Stimulated activated naive CD8-positive, alpha-beta T cell treated with anti-CD3 and anti-CD28 coated beads, Interleukin-15, Interleukin-2, amounts not matched to agents 100 U/mL and 50 U/mL, for 24 hours (primary cell): ENCODE results near the gene ERBB4.

Experiments
- ATAC-seq: fragments of 150-1000 bp; cut with Tn5 transposase; one replicate; pipeline ENCODE4 v1.10.0; 2021
- DNase-seq: peaks from one replicate; pipeline ENCODE4 v3.0.0; 2021

Gene ERBB4

DNA sequence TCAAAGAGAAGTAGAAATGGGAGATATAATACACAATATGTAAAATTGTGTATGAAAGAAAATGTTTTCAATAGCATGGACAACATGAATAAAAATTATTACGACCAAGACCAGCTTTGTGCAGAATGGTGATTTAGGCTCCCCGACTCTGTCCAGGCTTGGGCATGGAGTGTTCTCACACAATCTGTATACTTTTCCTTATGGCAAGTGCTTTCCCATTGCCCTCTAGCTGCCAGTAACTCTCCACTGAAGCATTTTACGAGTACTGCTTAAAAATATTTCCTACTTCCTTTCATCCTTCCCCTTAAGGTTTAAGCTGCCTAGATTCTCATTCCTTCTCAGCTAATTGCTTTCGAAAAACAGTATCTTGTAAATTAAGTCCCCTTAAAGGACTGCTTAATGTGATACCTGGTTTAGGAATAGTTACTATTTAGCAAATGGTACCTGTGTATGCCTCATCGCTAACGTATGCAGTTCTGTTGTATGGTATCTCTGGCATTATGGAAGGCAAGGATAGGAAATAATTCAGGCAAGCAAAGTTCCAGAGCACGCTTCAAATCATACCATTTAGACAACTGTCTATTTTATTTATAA, 714.6 kb downstream of the ERBB4 start:
- ATAC-seq (no peak), DNase-seq (no peak)

DNA sequence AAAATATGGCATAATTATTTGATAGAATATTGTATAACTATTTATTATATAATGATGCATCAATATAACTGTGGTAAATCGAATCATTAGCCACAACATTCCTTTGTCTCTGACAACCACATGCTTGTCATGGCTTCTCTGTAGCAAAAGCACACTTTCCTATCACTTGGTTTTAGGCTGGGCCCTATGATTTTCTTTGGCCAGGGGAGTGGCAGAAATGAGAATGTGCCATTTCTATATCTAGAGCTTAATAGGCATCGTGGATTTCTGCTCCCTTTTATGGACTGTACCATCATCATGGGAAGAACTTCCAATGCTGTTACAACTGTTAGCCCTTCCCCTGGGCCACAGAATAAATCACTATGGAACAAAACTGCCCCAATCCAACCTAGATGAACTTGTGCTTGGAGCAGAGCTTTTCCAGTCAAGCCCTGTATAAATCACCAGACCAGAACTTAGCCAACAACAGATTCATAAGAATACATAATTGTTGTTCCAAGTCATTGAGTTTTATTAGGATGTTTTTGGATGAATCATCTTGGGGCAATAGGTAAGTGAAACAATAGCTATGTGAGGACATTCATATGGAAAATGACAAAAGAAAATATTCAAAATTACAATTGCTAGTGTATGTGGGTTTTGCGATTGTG, 715.8 kb downstream of the ERBB4 start:
- ATAC-seq, result no peak
- no peak for DNase-seq

DNA sequence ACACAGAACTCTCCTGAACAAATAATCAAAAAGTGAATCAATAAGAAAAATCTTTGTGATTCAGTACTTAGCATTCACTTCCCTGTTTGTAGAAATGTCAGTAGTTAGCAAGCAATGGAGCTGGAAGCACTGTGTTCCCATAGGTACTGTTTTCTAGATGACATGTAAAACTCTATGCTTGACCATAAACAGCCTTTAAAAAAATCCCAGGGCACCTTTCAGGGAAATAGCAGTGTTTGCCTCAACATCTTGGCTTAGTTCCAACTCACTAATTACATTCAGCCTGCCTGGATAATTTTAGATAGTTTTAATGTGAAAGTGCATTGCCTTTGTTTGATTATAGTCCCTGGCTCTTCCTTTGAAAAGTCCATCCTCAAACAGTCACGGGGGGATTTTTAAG, 721.8 kb downstream of the ERBB4 start:
- ATAC-seq, result no peak

DNA sequence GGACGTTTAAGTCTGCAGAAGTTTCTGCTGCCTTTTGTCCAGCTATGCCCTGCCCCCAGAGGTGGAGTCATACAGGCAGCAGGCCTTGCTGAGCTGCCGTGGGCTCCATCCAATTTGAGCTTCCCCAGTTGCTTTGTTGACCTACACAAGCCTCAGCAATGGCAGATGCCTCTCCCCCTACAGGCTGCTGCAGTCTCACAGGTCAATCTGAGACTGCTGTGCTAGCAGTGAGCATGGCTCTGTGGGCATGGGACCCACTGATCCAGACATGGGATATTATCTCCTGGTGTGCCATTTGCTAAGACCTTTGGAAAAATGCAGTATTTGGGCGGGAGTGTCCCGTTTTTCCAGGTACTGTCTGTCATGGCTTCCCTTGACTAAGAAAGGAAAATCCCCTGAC, 726.0 kb downstream of the ERBB4 start:
- DNase-seq (no peak), ATAC-seq (no peak)

More for the DNA sequence above, 721.8 kb downstream of the ERBB4 start:
- DNase-seq, result no peak

DNA sequence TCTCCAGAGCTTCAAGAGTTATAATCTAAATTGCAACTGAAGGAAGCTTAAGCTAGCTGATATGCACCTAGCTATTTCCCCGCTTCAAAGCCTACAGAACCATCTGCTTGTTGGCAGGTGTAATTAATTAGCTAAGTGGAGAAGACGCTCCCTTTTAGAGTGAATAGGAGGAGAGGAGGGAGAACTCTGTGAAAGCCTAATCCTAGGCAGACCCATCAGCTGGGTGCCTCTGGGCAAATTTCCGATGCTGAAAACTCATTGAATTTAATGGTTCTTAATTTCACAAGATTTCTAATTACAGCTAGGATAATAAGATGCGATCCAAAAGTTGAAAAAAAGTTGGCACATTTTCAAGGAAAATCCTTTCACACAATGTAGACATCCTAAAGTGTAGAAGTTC, 735.9 kb downstream of the ERBB4 start:
- ATAC-seq (no peak), DNase-seq (no peak)

DNA sequence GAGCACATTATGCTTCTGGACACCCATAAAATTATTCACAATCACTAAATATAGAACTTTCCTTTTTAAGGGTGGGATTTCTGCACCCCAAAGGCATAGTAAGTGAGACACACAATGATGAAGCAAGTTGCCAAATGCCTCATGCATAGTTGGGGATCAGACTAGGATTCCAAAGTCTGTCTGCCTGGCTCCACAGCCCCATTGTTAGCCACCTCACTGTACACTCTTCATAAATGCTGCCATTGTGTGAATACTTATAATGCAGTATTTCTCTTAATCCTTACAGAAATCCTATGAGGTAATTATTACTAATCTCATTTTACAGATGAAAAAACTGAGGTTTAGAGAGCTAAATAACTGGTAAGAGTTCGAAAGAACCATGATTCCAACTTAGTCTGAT, 738.6 kb downstream of the ERBB4 start:
- DNase-seq, result no peak

DNA sequence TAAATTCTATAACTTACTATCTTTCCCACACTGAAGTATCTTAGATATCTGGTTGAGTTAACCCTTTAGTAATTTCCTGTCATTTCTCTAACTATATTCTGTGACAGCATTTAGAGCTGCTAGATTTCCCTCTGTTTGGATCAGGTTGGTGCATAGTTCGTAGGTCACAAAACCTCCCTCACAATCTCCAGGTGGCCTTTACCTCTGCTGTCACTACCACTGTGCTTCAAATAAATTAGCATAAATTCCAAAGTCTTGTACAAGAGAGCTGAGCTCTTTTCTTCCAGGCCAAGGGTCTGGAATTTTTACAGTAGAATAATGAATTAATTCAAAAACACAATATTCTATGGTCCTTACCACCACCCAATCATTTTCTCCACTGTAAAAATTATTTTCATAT, 739.7 kb downstream of the ERBB4 start:
- ATAC-seq, result no peak
- no peak for DNase-seq

More for the DNA sequence above, 738.6 kb downstream of the ERBB4 start:
- no peak for ATAC-seq

DNA sequence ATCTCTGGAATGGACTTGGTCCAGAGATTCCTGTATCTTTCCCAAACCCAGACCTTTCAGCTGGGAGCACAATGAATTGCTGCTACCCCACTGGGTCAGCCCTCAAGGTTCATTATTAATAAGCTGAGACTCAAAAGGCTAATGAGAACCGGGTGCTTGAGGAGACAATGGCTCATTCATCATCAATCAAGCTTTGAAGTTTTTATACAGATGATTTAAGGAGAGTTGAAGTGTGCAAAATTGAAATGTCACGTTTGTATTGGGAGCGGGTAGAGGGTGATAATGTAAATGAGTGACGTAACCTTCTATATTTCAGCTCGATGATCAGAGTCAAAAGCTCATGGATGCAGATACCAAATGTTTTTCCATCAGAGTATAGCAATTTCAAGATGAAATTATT, 744.9 kb downstream of the ERBB4 start:
- ATAC-seq (no peak), DNase-seq (no peak)

DNA sequence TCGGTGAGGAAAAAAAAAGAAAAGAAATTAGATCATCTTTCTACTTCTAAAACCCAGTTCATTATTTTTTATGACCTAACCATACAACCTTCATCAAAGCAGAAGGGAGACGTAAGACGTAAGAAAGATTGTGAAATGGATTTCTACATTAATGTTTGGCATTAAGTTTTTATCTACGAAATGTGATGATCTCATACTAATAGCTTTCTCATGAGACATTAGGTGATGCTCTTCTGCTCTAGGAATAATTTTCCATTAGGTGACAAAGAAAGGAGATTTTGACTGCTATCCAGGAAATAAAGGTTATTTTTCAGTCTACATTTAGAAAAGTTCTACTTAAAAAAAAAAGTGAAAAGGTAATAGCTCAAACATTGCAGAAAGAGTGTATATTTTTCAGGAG, 748.6 kb downstream of the ERBB4 start:
- DNase-seq, result no peak
- ATAC-seq, result no peak

DNA sequence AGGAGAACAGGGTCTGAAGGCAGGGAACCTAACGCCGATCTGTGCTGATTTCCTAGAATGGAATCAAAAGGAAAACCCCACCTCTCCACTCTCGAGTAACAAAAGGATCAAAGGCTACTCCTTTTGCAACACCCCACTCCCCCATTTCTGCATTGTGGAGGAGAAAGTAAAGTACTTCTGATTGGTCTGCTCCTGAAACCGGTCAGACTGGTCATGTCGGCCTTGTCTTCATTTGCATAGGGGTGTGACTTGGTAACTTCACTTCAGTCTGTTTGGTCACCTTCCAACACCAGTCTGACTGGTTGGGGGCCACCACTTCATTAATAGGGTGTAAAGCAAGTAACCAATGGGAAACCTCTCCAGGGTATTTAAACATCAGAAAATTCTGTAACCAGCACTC, 771.9 kb downstream of the ERBB4 start:
- DNase-seq (no peak), ATAC-seq (no peak)

DNA sequence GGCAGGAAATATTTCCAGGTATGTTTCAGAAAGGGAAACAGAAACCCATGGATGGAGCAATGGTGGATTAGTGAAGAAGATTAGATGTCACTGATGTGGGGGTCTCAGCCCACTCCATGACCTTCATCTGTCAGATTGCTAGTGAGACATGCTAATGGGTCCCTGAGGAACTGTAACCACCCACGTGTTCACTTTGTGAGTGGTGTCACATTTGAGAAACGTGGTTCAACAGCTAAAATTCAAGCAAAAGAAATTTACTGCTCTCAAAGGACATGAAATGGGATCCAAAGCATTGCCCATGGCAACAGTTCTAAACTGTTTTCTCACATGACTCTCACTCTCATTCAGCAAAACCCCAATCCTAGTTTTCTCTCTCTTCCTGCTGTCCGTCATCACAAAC, 776.1 kb downstream of the ERBB4 start:
- ATAC-seq (no peak), DNase-seq (no peak)

DNA sequence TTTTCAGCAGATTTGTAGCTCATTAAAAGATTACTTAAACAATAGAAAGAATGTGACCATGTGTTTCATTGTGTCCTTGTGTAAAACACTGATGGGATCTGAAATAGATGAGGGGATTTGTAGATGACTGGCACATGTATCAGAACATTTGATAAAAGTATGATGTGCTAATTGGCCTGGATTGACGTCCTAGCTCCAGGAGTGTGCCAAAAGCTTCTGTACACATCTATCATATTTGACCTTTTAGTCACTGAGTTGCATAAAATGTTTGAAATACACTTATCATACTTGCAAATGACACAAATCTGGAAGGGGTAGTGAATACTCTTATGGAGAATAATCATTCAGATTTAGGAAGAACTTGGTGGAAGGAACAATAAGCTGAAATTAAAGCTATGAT, 778.5 kb downstream of the ERBB4 start:
- DNase-seq, result no peak
- no peak for ATAC-seq

DNA sequence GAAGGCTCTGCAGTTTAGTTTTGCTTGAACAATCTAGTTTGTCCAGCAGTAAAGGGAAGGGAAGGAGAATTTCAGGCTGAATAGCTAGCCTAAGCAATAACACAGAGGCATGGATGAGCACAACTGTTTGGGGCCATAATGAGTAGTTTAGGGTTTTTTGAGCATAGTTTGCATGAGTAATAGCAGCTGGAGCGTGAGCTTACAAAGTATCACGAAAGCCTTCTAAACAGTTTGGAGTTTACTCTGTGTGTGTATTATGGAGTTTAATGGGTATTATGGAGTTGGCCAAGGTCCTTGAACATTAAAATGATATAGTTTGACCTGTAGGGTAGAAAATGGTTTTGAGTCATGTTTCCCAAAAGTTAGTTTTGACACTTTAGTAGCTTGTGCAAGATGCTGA, 782.3 kb downstream of the ERBB4 start:
- ATAC-seq (no peak), DNase-seq (no peak)

DNA sequence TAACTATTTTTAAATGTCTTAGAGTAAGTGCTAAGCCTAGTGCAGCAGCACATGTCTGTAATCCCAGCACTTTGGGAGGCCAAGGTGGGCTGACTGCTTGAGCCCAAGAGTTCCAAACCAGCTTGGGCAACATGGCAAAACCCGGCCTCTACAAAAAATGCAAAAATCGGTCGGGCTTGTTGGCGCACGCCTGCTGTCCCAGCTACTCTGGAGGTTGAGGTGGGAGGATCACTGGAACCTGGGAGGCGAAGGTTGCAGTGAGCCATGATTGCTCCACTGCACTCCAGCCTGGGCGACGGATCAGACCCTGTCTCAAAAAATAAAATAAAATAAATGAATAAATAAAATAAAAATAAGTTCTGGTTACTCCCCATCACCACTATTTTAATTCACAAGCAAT, 783.4 kb downstream of the ERBB4 start:
- ATAC-seq (no peak), DNase-seq (no peak)

DNA sequence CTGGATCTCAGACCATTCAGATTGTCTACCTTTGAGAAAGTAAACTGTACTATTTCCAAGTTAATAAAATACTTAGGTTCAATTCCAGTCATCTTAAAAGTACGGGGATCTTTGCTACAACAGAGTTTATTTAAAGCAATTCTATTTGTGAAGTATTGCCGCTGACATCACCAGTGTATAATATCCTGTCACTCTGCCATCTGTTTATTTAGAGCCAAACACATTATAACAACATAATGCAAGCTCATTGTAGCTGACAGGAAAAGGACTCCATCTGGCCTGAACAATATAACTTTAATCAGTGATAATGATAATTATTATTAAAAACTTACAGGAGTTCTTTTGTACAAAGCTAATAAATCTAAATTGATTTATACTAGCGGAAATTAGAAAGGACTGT, 786.8 kb downstream of the ERBB4 start:
- DNase-seq, result no peak
- no peak for ATAC-seq

DNA sequence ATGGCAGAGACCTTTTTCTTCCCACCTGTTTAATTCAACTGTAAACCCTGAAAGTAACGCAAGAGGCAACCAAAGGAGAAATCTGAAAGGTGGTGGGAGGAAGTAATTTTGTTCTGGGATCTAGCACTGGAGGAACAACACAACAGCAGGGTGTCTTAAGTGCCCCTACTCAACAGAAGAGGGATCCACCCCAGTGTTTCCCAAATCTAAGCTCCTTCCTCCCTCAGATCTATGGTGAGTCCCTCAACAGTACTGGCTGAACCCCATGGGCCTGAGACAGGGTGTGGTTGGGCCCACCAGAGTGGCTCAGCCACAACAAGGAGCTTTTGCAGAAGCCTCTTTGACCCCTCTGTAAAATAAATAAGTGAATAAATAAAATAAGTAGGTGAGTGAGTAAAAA, 790.3 kb downstream of the ERBB4 start:
- ATAC-seq (no peak), DNase-seq (no peak)

DNA sequence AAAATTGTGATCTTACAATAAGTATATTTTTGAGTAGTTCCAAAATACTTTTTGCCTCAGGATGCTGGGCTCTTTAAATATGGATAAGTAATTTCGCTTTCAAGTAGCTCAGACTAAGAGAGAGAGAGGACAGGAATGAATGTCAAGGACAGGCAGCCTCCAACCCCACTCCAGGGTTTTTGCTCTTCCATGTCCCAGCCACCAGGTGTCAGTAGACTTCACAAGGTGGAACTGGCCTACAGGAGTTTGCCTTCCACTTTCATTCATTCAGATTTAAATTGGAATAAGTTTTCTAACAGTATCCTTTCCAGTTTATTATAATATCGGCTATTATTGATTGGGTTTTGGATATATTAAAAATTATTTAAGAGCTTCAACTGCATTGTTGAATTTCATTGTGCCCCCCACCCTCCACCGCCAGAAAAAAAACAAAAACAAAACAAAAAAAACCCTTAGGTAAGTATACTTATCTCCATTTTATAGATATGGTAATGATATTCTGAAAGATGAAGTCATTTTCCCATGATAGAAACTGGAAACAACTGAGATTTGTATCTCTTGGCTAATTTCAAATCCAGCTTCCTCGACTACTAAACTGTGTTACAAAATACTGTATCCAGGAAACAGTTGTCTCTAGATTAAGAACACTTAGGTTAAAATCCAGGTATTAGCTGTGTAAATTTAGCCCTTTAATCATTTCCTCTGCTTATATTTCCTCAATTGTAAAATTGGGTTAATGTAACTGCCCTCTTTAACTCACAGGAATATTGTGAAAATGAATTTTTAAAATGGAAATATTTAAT, 793.1 kb downstream of the ERBB4 start:
- ATAC-seq, result no peak
- DNase-seq, result peak; percentile 7

DNA sequence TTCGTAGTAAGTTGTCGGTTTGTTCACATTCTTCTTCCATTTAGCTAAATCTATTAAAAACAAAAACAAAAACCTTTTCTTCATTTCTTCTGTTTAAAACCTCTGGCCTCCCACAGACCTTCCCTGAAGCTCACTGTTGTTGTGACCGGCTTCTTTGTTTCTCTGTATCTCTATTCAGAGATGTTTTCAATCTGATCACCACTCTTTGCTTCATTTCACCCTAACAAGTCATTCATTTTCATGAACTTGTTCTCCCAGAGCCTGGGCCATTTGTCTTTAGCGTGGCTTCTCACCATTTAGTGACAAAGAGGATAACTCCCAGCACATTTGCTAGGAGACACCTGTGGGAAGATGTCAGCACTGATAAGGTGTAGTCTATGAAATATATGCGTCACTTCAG, 794.2 kb downstream of the ERBB4 start:
- no peak for ATAC-seq
- DNase-seq, result no peak

DNA sequence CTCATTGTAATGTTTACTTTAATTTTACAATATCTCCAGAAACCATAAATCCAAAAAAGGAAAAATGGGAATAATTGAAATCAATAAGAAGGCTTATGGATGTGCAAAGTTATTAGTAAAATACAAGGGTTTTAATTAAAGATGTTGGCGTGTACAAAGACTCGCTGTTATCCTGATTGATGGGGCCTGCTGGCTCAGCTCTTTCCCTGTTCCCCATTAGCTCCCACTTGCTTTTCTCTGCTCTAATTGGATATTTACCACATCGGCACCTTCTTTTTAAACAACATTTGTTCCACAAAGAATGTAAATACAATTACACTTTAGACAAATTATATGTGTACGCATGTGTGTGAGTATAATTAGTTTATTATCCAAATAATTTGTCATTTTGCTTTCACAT, 796.6 kb downstream of the ERBB4 start:
- no peak for ATAC-seq

DNA sequence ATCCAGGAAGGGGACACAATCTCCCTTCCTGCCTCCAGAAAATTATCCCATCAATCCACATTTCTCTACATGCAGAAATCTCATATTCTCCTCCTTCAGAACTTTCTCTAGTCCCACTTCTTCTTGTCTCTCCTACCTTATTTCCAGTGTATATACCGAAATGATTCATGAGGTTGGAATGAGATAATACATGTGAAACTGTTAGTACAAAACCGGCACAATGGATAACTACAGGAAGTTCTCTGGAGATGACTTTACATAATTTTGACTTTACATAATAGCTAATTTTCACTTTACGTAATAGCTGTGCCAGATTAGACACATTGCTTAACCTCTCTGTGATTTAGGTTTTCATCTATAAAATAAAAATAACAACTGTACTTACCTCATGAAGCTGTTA, 801.3 kb downstream of the ERBB4 start:
- ATAC-seq (no peak), DNase-seq (no peak)

More for the DNA sequence above, 796.6 kb downstream of the ERBB4 start:
- no peak for DNase-seq

DNA sequence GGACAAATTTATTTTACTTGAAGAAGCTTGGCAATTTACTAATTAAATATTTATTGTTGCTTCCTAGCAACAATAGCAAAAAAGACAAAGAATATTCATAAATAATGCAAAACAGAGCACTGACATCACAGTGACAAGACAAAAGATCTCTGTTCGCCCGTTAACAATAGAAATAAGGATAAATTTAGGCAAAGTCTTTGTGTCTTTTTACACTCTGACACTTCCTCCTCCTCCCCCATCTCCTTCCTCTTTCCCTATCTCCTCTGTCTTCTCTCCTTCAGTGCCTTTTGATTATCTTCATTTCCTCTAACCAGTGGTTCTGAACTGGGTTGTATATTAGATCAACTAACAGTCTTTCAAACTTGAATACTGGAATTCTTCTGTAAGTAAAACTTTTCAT, 808.4 kb downstream of the ERBB4 start:
- ATAC-seq, result no peak
- no peak for DNase-seq

DNA sequence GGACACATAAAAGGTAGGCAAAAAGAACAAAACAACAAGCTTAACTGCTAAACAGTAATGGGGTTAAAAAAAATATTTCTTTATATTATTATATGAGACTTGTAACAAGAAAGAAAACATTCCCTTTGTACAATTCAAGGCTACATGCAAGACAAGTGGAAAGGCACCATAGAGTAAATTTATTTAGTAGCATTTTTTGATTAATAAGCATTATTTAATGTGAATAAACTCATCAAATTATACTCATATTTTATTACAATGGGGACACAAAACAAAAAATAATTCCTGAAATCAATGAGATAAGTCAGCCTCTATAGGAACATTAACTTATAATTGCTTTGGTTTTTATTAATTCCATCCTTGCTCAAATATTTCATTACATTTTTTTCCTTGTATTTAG, 809.2 kb downstream of the ERBB4 start:
- DNase-seq, result no peak

DNA sequence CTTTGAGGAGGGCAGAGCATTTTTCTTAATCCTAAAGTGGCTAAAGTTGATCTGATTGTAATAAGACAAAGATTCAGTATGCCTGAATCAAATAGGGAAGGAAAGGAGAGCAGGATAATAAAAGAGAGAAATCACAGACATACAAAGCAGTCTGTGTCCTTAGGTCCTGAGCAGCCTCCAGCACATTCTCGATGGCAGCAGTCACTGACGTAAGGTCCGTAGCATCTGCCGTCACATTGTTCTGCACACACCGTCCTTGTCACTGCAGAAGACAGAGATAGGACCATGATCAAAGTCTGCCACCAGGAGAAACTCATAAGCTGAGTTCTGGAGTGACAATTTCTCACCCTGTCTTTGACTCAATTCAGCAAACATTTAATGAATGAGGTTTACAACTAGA, 813.7 kb downstream of the ERBB4 start:
- DNase-seq (no peak), ATAC-seq (no peak)

More for the DNA sequence above, 809.2 kb downstream of the ERBB4 start:
- no peak for ATAC-seq

DNA sequence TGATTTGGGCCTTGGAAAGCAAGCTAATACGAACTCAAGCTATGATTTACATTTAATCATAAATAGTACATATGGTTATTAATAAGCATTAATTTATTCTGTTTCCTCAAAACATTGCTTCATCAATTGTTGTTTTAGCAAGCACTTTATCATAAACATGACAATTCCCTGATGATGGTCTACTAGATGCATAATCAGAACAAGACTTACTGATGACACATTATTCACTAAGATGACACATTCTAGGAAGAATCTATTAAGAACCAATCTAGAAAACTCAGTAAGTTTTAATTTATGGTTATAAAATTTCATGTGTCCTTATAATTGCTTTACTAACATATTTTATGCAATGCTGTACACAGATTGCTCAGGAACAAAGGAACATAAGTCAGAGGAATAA, 815.2 kb downstream of the ERBB4 start:
- DNase-seq (no peak), ATAC-seq (no peak)
